K562 (cell line): ENCODE measurements around the gene GPRIN2. TPM values are rescaled to one million over a fixed set of nuclear protein-coding genes. Genes with fewer than 3 reads are reported as not detected.
A peak's percentile ranks its signal among the peaks of the same experiment; 100 is the strongest.

ENCODE experiments used
- ATAC-seq: fragments of 200-7000 bp; cut with Tn5 transposase; 3 replicates; pipeline ENCODE4 v1.9.1; 2020; ENCODE audit warnings: moderate library complexity
- BruUV-seq: library from RNA; stranded (reverse); fragments of 400-500 nt; replicated peaks from 2 replicates; lab custom pipeline; 2021; lab: Mats Ljungman, UMichigan
- CTCF ChIA-PET: fragments of 300-600 bp; formaldehyde crosslinking; extraction: SDS; loops from one replicate; lab custom pipeline; 2021; ENCODE audit warnings: low intra/inter-chr PET ratio; lab: Yijun Ruan, JAX
- POLR2A ChIA-PET: fragments of 300-600, 350-650 bp; sonication (Branson Sonifier 250); formaldehyde crosslinking; extraction: SDS; loops from one replicate; lab custom pipeline; 2021; ENCODE audit warnings: antibody characterized with exemption, inconsistent platforms; lab: Yijun Ruan, JAX
- DNase-seq, 4 experiments: peaks; one replicate each; pipeline versions ENCODE4 v3.0.0 to v3.0.0-alpha.2; 2011 to 2018; ENCODE audit warnings: low spot score in 3 of 4, mixed read lengths in 3 of 4; ENCODE audit errors: extremely low read depth in 1 of 4
- FAIRE-seq: peaks from 2 replicates; lab custom pipeline; 2011; peaks lifted over from hg19 to GRCh38; lab: Jason Lieb, UNC
- H2AFZ ChIP-seq: 2 replicates; pipeline ENCODE4 v1.6.0; 2011; ENCODE audit warnings: low read depth, low read length, control low read depth, inconsistent platforms
- H3K27ac ChIP-seq: fragments of 200-600 bp; 3 replicates; pipeline ENCODE4 v1.8.0; 2011; ENCODE audit warnings: low read depth, mild to moderate bottlenecking, control low read depth, inconsistent platforms, low read length, moderate library complexity, mixed read lengths; ENCODE audit errors: extremely low read depth
- H3K27me3 ChIP-seq, 2 experiments: fragments of 300-600 bp in 1 of 2; 2 replicates in 1 of 2; 3 replicates in 1 of 2; pipeline versions ENCODE4 v1.6.0 to v1.8.0; 2011; ENCODE audit warnings: inconsistent platforms in 2 of 2, low read length in 2 of 2, mild to moderate bottlenecking in 1 of 2, mixed read lengths in 1 of 2, moderate library complexity in 1 of 2; ENCODE audit not compliant: control insufficient read depth in 2 of 2, insufficient read depth in 2 of 2
- H3K36me3 ChIP-seq: fragments of 300-600 bp; 3 replicates; pipeline ENCODE4 v1.8.0; 2011; ENCODE audit warnings: mild to moderate bottlenecking, low read length, inconsistent platforms; ENCODE audit not compliant: control insufficient read depth, insufficient read depth
- H3K4me1 ChIP-seq, 2 experiments: fragments of 200-600 bp in 1 of 2; replicated peaks in 1 of 2; 2 replicates in 1 of 2; 3 replicates in 1 of 2; pipeline versions ENCODE4 v1.5.1 to v1.8.0; 2011; ENCODE audit warnings: inconsistent platforms in 2 of 2, low read length in 2 of 2, mild to moderate bottlenecking in 1 of 2, mixed read lengths in 1 of 2, moderate library complexity in 1 of 2; ENCODE audit not compliant: control insufficient read depth in 2 of 2, insufficient read depth in 2 of 2
- H3K4me2 ChIP-seq: 2 replicates; pipeline ENCODE4 v1.6.1; 2011; ENCODE audit warnings: low read length, control low read depth, inconsistent platforms, mixed read lengths; ENCODE audit not compliant: insufficient read depth
- H3K4me3 ChIP-seq: fragments of 200-600 bp; sonication (generic), shearing (Covaris generic); 2 replicates; pipeline ENCODE4 v1.5.1; 2016; ENCODE audit warnings: control low read depth, inconsistent platforms
- H3K79me2 ChIP-seq: fragments of 200-600 bp; 3 replicates; pipeline ENCODE4 v1.8.0; 2011; ENCODE audit warnings: low read length, inconsistent platforms; ENCODE audit not compliant: control insufficient read depth, insufficient read depth
- H3K9ac ChIP-seq, 2 experiments: 2 replicates each; pipeline versions ENCODE4 v1.6.0 to v1.6.1; 2011; ENCODE audit warnings: low read depth in 2 of 2, low read length in 2 of 2, control low read depth in 1 of 2, inconsistent platforms in 1 of 2, mild to moderate bottlenecking in 1 of 2, mixed read lengths in 1 of 2; ENCODE audit not compliant: insufficient read depth in 1 of 2
- H3K9me1 ChIP-seq: one replicate; pipeline ENCODE4 v1.6.0; 2011; ENCODE audit warnings: inconsistent platforms, mild to moderate bottlenecking, low read length, moderate library complexity; ENCODE audit not compliant: control insufficient read depth, insufficient read depth
- H3K9me3 ChIP-seq: replicated peaks from 2 replicates; pipeline ENCODE4 v1.5.1; 2011; ENCODE audit warnings: low read depth, low read length, inconsistent platforms; ENCODE audit not compliant: control insufficient read depth, insufficient read depth
- H4K20me1 ChIP-seq: replicated peaks from 2 replicates; pipeline ENCODE4 v1.6.1; 2011; ENCODE audit warnings: low read length, inconsistent platforms, mixed read lengths; ENCODE audit not compliant: control insufficient read depth, insufficient read depth
- HDAC6 ChIP-seq: IDR thresholded peaks from 2 replicates; pipeline ENCODE4 v1.6.1; 2012; ENCODE audit warnings: low read depth, mild to moderate bottlenecking, control low read depth, inconsistent platforms, low read length, moderate library complexity
- NCOR1 ChIP-seq: fragments of 450-650 bp; IDR thresholded peaks from 2 replicates; pipeline ENCODE4 v1.6.1; 2016; ENCODE audit warnings: mild to moderate bottlenecking, moderate library complexity
- SP2 ChIP-seq: IDR thresholded peaks from 2 replicates; pipeline ENCODE4 v1.6.1; 2011; ENCODE audit warnings: mild to moderate bottlenecking, low read depth, low read length, moderate library complexity; ENCODE audit not compliant: poor library complexity, severe bottlenecking; ENCODE audit errors: extremely low read depth
- ZC3H11A ChIP-seq: IDR thresholded peaks from 2 replicates; pipeline ENCODE4 v1.6.1; 2012; ENCODE audit warnings: low read depth, low read length, improper control_type of control experiment
- WGBS: fragments of 100-300 bp; shearing (Covaris generic); methylation state at CpG from one replicate; pipeline ENCODE4 v1.1.6; 2016; ENCODE audit warnings: low coverage, mixed read lengths; ENCODE audit not compliant: insufficient coverage; ENCODE audit errors: missing lambda C conversion rate; 5-methylcytosine and 5-hydroxymethylcytosine counted together
- in situ Hi-C: fragments of 300-500 bp; cut with MboI; formaldehyde crosslinking; loops from 4 replicates; pipeline ENCODE4 v1.15.0; 2018; ENCODE audit warnings: inconsistent platforms, mixed read lengths
- intact Hi-C: fragments of 100-400 bp; cut with micrococcal nuclease; formaldehyde crosslinking; loops from 2 replicates; pipeline ENCODE4 v1.14.2; 2022
- polyA plus RNA-seq, 8 experiments: library from polyadenylated mRNA; depleted of rRNA in 4 of 8; stranded (reverse) in 5 of 8; unstranded in 3 of 8; fragments of >200 nt; fragmentation: Nextera tagmentation in 2 of 8; fragmentation: Illumina TruSeq in 1 of 8; extraction: Ambion mirVana in 2 of 8; extraction: Trizol in 1 of 8; gene quantifications; 2 replicates each; pipeline versions ENCODE4 v1.2.1 to v1.2.3, GENCODE V29; 2011 to 2014; ENCODE audit warnings: inconsistent platforms in 1 of 8, missing spikeins in 1 of 8
- total RNA-seq, 7 experiments: library from RNA; depleted of rRNA in 6 of 7; stranded (reverse); fragments of >200 nt in 6 of 7; fragmentation: Illumina TruSeq in 2 of 7; extraction: Trizol in 2 of 7; gene quantifications; 2 replicates each; pipeline versions ENCODE4 v1.2.1 to v1.2.3, GENCODE V29; 2011 to 2021; ENCODE audit warnings: low replicate concordance in 1 of 7
- TF ChIP-seq, protein P1 (sequence below): fragments of 200-800 bp; sonication (Bioruptor generic); IDR thresholded peaks from 2 replicates; pipeline ENCODE4 v1.6.1; 2017; ENCODE audit warnings: missing genetic modification characterization, missing compliant biosample characterization

Gene GPRIN2
- total and polyA plus RNA-seq, 9 of the 15 experiments (the other 6 are each of a cell fraction or from before 2014, with no cell fraction given), result not detected

DNA sequence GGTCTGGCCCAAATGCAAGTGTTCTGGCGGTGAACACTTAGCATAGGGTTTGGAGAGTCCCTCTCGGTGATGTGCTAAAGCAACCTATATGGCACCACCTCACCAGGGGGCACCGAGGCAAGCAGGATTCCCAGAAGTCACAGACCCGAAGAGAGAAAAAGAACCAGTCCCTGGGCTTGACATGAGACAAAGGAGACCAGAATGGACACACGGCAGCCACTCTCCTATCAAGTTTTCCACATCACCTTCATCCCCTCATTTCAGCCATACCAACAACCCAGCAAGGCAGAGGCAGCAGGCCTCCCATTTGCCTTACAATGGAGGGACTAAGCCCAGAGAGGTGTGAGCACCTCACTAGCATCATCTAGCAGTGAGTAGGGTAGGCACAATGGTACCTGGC, 19.7 kb downstream of the GPRIN2 start:
- BruUV-seq, result no TSS peak
- Histone ChIP-seq H3K27ac (no peak overlapping the region), H2AFZ (no peak overlapping the region), H3K9me3 (no peaks in the 10 kb centered on the region), H3K4me3 (no peak overlapping the region), H3K4me1 (peaks cover 0 to 6% of the 10 kb centered on the region in 2 experiments; a peak in 2 of 5 replicates), H3K36me3 (no peaks in the 10 kb centered on the region), H3K27me3 (peaks cover 41 to 47% of the 10 kb centered on the region in 2 experiments), H3K9ac (no peak overlapping the region), H4K20me1 (0 out of 2 replicates have a peak, but pooled peaks cover 8% of the 10 kb centered on the region), H3K79me2 (no peaks in the 10 kb centered on the region), H3K9me1 (no peaks in the 10 kb centered on the region), H3K4me2 (no peak overlapping the region)
- in situ Hi-C loops, result no loop called here
- intact Hi-C loops, result no loop called here
- ATAC-seq, result no peak
- FAIRE-seq, result no peak
- WGBS, result 2% methylated on average over 5 of the region's 5 CpGs
- TF ChIP-seq SP2, result peak; percentile 2
- TF ChIP-seq NCOR1, result no peak
- TF ChIP-seq ZC3H11A, result 0 out of 2 replicates have a peak, but pooled peaks have one; percentile 48
- peak; percentile 55; the same call in 1 of the 2 replicates for TF ChIP-seq HDAC6
- TF ChIP-seq, protein P1, sequence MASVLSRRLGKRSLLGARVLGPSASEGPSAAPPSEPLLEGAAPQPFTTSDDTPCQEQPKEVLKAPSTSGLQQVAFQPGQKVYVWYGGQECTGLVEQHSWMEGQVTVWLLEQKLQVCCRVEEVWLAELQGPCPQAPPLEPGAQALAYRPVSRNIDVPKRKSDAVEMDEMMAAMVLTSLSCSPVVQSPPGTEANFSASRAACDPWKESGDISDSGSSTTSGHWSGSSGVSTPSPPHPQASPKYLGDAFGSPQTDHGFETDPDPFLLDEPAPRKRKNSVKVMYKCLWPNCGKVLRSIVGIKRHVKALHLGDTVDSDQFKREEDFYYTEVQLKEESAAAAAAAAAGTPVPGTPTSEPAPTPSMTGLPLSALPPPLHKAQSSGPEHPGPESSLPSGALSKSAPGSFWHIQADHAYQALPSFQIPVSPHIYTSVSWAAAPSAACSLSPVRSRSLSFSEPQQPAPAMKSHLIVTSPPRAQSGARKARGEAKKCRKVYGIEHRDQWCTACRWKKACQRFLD (CRISPR knock-in tag), result no peak
- ChIA-PET POLR2A (no interaction called here), CTCF (no interaction called here)
- no peak for DNase-seq
